Activated CD4-positive, alpha-beta T cell treated with anti-CD3 and anti-CD28 coated beads for 1 hour (primary cell): Measurements from ENCODE around the gene AP2A1.

Source experiments
- DNase-seq: peaks from one replicate; pipeline ENCODE4 v3.0.0-alpha.2; 2020

AP2A1 gene

DNA sequence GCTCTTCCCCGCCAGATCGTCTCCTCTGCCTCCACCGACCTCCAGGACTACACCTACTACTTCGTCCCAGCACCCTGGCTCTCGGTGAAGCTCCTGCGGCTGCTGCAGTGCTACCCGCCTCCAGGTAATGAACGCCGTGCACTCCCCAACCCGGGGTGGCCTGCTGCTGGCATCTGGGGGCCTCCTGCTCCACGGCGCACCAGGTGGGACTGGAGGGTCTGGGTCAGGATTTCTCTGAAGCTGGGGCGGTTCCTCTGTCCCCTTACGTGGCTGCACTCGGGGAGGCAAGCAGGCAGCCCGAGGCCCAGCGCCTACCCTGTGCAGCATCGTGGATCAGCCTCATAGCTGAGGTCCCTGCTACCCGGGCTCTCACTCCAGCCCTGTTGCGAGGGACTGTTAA lies 28.8 kb downstream of the AP2A1 start:
- no peak for DNase-seq

DNA sequence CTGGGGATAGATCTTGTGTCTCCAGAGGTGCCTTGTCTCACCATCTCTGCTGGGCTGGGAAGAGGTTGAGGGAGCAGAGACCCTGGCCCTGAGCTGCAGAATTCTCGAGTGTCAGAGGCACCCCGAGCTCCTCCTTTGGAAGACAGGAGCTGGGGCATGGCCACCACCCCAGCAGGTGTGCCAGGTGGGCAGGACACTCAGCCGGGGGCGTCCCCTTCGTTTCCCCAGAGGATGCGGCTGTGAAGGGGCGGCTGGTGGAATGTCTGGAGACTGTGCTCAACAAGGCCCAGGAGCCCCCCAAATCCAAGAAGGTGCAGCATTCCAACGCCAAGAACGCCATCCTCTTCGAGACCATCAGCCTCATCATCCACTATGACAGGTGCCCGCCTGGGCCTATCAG lies 31.8 kb downstream of the AP2A1 start:
- no peak for DNase-seq

DNA sequence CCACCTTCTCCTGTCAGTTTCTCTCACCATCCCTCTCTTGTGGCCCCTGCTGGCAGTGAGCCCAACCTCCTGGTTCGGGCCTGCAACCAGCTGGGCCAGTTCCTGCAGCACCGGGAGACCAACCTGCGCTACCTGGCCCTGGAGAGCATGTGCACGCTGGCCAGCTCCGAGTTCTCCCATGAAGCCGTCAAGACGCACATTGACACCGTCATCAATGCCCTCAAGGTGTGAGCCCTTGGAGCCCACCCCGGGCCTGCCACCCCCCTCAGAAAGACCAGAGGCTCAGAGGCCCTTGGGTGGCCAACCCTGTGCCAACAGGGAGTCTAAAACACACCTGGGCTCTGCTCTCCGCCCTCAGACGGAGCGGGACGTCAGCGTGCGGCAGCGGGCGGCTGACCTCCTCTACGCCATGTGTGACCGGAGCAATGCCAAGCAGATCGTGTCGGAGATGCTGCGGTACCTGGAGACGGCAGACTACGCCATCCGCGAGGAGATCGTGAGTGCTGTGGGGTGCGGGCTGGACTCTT lies 32.5 kb downstream of the AP2A1 start:
- no peak for DNase-seq

DNA sequence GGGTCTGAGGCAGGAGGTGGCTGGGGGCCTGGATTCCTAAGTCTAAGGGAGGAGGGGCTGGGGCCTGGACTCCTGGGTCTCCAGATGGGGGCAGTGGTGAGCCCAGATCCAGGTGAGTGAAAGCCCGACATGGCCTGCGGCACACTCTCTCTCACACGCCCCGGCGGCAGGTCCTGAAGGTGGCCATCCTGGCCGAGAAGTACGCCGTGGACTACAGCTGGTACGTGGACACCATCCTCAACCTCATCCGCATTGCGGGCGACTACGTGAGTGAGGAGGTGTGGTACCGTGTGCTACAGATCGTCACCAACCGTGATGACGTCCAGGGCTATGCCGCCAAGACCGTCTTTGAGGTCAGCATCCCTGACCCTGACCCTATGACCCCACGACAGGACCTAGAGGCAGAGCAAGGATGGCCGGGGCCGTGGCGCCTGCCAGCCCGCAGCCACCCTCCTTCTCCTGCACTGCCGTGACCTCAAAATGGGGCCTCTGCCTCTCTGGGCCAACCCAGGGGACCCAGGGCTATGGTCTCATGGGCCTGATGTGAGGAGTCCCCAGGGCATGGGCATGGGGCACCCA lies 33.1 kb downstream of the AP2A1 start:
- no peak for DNase-seq

DNA sequence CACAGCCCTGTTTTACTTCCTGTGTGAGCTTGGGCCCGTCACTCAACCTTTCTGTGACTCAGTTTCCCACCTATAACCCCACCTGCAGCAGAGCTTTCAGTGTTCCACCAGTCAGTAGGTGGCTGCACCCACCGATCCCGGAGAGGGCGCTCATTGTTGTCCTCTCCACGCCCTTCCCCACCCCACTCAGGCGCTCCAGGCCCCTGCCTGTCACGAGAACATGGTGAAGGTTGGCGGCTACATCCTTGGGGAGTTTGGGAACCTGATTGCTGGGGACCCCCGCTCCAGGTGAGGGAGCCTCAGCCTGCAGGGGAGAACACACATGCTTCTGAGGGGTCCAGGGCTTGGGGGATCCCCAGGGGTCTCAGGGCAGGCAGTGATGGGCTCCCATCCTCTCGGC lies 34.0 kb downstream of the AP2A1 start:
- no peak for DNase-seq

DNA sequence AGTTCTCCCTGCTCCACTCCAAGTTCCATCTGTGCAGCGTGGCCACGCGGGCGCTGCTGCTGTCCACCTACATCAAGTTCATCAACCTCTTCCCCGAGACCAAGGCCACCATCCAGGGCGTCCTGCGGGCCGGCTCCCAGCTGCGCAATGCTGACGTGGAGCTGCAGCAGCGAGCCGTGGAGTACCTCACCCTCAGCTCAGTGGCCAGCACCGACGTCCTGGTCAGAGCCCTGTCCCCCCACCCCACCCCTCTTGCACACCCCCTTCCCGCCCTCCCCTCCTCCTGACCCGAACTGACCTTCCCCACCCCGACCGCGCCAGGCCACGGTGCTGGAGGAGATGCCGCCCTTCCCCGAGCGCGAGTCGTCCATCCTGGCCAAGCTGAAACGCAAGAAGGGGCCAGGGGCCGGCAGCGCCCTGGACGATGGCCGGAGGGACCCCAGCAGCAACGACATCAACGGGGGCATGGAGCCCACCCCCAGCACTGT lies 34.6 kb downstream of the AP2A1 start:
- no peak for DNase-seq

DNA sequence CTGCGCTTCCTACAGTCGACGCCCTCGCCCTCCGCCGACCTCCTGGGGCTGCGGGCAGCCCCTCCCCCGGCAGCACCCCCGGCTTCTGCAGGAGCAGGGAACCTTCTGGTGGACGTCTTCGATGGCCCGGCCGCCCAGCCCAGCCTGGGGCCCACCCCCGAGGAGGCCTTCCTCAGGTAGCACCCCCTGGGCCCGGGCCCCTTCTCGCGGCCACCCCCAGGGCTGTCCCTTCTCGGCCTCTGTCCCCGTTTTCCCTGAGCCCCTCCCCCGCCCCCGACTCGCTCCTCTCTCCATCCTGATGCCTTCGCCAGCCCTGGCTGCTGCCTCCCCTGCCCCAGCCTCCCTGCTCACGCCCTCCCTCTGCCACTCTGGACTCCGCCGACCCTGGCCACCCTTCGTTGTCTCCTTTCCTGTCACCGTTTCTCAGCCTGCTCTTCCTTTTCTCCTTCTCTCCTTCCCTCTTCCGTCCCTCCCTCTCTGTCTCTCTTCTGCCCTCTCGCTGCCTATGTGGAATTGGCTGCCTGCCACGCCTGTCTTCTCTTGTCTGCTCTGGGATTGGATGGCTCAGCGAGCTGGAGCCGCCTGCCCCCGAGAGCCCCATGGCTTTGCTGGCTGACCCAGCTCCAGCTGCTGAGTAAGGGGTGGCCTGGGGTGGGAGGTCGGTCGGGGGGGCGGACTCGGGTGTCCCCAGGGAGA lies 35.3 kb downstream of the AP2A1 start:
- DNase-seq = no peak

DNA sequence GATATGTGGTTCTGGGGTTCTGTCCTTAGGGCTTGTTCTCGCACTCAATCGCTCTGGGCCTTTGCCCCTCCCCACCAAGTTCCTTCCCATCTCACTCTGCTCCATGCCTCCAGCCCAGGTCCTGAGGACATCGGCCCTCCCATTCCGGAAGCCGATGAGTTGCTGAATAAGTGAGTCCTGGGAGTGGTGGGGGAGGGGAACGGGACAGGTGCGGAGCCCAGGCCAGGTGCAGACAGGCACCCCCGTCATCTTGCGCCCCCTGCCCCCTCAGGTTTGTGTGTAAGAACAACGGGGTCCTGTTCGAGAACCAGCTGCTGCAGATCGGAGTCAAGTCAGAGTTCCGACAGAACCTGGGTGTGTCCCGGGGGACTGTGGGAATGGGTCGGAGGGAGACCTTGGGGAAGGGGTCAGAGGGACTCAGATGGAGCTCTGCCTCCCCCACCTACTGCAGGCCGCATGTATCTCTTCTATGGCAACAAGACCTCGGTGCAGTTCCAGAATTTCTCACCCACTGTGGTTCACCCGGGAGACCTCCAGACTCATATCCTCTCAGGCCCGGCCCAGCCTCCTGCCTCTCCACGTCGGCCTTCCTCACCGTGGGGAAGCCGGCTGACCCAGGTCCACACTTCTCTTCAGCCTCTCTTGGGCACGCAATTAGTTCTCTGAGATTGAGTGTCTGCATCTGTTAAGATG lies 36.2 kb downstream of the AP2A1 start:
- no peak for DNase-seq

DNA sequence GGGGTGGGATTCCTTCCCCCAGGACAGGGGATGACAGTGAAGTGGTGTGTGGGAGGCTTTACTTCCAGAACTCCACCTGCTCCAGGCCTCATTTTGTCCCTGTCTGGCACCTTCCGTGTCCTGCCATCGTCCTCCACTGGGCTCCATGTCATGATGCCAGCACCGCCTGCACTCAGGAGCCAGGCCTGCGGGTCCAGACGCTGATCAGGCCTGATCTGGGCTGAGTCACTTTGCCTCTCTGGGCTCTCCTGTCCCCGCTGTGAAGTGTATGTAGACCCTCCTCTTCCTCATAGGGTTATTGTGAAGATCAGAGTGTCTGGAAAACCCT lies 36.7 kb downstream of the AP2A1 start:
- no peak for DNase-seq

DNA sequence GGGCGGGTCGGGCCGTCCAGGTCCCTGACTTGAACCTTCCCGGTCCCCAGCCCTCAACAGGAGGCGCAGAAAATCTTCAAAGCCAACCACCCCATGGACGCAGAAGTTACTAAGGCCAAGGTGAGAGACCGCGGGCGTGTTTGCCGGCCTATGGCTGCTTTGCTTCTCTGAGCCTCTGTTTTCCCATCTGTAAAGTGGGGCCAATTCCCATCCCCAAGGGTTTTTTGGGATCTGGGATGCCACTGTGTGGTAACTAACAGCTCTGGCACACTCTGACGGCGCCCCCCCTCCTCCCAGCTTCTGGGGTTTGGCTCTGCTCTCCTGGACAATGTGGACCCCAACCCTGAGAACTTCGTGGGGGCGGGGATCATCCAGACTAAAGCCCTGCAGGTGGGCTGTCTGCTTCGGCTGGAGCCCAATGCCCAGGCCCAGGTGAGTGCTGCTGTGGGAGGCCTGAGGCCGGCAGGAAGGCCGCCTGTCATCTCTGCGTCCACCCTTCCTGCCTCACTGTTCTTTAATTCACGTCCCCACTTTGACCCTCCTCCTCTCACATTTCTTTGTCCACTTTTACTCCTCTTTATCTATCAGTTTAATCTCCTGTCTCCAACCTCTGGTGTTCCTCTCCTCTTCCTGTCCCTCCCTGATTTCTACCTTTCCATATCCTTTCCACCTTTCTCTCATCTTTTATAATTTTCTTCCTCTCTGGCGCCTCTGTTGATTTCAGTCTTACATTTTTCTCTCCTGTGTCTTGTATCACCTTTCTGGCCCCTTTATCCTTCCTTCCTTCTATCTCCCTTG lies 39.2 kb downstream of the AP2A1 start:
- no peak for DNase-seq

DNA sequence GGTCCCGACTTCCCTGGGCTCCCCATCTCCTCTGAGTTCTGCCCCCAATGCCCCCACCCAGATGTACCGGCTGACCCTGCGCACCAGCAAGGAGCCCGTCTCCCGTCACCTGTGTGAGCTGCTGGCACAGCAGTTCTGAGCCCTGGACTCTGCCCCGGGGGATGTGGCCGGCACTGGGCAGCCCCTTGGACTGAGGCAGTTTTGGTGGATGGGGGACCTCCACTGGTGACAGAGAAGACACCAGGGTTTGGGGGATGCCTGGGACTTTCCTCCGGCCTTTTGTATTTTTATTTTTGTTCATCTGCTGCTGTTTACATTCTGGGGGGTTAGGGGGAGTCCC lies 39.8 kb downstream of the AP2A1 start:
- no peak for DNase-seq

DNA sequence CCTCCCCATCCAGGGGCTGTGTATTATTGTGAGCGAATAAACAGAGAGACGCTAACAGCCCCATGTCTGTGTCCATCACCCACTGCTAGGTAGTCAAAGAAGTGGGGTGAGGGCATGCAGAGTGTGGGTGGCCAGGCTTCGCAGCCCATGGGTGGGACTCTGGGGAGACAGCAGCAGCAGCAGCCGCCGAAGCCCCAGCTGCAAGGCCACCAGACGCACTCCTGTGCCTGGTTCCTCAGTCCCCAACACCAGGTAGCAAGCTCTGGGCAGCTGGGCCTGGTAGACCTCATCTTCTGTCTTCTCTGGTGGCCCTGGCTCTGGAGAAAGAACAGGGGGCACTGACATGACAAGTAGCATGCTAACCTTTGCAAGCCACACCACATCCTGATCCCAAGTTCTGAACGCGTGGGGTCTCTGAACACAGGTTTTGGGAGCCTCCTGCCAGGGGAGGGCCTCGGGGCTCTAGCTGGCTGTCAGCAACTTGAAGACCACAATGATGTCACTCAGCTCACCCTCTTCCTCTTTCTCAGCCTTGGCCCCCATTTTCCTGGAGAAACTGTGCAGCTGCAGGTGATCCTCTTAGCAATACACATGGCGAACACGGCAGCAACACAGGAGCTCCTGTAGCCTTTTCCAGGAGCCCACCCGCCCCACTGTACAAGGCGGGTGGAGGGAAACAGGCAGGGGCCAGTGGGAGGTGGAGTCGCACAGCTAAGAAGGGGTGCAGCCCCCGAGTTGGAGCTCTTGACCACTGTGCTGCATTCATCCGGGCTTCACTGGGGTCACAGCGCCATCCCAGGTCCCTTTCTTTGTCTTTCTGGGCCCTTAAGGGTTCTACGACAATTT lies 40.5 kb downstream of the AP2A1 start:
- no peak for DNase-seq

DNA sequence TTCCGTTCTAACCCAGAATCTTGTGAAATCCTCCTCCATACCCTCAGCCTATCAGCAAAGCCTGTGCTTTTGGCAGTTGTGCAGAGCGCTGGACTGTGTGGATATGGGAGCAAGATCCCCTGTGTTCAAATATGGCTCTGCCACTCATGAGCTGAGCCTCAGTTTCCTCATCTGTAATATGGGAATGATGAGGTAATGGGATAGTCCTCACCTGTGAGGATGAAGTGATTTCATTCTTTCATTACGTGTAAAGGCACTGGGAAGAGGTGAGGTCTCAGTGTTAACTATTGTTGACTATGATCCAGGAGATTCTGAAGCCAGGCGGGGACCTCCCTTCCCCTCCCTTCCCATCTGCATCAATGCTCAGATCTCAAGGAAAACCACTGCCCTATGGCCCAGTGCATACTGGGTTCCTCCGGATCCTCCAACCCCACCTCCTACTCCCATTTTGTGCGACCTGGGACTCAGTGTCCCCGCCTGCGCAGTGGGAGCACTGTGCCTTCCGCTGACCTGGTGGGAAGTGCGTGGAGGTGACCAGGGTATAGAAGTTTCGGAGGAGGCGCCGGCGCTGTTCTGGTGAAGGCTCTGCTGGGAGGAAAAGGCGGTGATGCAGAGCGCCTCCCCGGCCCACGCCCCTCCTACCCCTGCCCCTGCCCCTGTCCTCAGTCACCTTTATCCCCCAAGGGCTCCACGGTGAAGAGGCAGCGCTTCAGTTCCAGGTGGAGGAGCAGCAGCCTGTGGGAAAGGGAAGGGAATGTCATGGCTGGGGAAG lies 41.3 kb downstream of the AP2A1 start:
- DNase-seq = no peak

DNA sequence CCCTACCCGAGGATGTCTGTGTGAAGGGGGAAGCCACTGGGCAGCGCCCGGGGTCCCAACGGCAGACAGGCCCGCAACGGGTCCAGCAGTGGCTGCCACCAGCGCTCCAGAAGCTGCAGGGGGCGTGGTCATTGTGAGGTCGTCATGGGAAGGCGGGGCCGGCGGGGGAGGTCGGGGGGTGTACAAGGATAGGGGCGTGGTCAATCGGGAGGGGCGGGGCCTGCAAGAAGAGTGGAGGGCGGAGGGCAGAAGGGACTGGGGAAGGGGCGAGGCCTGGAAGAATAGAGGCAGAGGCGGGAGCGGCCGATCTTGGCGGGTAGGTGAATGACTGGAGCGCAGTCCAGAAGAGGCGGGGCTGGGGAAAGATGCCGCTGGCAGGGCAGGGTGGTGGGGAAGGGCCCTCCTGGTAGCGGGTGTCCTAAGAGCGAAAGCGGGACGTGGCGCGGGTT lies 41.9 kb downstream of the AP2A1 start:
- DNase-seq = peak; percentile 79

DNA sequence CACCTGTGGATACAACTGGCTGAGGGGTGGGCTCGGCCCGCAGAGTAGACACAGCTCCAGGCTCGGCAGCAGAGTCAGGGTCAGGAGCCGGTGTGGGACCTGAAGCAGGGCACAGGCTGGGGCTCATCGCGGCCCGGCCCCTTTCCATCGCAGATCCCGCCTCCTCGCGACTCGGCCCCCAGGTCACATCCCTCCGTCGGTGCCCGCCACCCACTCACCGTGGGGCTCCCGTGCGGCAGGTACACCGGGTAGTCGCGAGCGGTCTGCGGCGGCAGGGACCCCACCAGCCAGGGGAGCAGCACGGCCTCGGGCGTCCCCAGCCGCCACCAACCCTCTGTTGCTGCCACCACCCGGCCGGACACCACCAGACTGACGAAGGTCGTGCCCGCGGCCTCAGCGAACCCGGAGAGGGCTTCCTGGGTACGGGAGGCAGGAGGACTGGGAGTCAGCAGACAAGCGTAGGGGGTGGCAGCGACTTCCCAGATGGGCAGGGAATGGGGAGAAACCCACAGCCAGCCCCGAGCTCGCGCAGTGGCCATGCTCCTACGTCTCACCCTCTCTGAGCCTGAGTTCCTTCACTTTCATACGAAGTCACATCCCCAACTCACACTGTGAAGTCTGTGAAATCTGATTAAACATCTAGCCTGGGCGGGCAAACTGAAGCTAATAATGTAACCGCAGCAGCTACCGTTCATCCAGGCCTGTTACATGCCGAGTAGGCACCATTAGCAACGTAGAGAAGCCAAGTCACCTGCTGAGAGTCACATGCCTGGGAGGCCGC lies 42.5 kb downstream of the AP2A1 start:
- peak; percentile 38 for DNase-seq

DNA sequence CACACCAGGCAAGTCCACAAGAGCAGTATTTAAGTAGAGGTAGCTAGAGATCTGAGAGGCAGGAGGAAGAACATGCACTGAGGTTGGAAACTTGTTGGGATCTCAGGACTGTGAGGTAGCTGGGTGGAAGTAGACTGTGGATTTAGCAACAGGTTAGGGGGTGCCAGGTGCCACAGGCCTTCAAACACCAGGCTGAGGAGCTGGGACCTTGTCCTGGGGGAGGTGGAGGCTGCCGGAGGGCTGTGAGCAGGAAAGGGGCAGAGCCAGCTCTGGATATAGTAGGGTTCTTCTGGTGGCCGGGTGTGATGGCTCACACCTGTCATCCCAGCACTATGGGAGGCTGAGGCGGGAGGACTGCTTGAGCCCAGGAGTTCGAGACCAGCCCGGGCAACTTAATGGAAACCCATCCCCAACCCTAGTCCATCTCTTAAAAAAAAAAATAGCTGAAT lies 43.2 kb downstream of the AP2A1 start:
- DNase-seq = no peak

DNA sequence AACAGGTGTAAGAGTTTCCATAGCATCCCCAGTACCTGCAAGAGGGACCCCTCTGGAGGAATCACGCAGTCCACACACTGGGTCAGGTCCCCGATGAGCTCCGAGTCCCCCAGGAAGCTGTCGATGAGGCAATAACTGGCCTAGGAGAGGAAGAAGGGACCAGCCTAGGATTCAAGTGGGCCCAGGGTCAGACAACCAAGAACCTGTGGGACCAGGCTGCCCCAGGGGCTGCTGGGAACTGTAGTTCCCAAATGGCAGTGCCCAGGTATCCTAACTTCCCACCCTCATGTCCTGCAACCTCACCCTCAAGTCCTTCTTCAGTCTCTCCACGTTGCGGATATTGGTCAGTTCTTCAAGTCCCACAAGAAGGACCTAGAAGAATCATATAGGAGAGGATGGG lies 44.5 kb downstream of the AP2A1 start:
- DNase-seq = no peak

DNA sequence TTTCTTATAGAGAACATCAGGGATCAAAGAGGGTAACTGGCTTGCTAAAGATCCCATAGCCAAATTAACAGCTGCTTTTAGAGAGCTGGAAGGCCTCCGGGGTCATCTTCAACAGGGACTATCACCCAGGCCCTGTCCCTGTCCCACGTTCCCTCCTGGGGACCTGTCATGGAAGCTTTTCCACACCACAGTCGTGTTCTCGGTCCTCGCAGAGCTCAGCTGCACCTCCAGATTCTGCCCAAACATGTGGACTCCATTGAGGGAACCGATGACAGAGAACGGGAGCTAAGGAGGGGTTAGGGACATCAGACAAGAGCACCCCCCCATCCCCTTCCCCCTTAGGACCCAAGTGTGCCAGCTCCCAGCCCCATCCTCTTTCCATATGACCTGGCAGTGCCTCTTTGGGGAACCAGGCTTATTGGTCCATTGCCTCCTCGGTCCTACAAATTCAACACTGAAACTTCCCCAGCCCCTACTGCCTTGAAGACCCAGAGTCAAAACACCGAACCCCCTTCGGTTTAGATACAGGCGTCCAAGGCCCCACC lies 45.7 kb downstream of the AP2A1 start:
- no peak for DNase-seq

DNA sequence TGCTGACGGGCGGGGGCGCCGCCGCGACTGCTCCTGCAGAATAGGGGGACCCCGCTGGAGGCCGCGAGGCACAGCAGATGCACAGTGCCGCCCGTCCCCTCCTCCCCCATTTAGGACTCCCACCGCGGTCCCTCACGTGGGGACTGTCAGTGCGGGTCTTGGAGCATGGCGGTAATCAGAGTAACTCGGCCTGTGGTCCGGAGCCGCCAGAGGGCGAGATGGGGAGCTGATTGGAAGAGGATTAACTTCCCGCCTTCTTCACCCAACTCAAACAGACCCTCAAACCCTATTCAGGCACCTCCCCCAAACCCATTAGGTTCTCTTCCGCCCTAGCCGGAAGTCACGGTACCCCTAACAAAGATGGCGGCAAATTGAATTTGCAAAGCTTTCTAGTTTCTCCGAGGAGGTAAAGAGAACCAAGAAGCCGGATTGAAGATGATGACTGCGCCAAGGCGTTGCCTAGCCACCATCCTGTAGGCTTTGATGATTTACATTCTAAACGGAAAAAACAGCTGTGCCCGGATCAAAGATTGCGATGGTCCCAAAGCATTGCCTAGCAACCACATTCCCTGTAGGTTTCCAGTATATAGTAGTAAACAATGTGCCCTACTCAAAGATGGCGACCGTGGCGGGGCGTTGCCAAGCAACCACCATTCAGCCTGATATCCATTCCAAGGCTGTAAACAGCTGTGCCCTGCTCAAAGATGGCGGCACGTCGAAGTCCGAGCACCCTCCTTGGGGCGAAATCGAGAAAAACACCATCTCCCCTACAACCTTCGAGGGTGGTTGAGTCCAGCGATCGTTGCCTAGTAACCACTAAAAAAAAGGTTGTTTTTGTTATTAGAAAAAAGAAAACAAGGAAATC lies 46.4 kb downstream of the AP2A1 start, which contains the start of gene FUZ:
TSS of gene FUZ (minus strand) at position 296 of the 865 bp plus-strand sequence. CDS start at position 110, 186 bp downstream.
- DNase-seq = peak; percentile 86
